Measurements from ENCODE around the gene SPACA4. TPM values are rescaled to one million over a fixed set of nuclear protein-coding genes. Genes with fewer than 3 reads are reported as not detected.

SPACA4 gene
- total and polyA plus RNA-seq, 9 of the 15 experiments (the other 6 are each of a cell fraction or from before 2014, with no cell fraction given), result not detected

DNA sequence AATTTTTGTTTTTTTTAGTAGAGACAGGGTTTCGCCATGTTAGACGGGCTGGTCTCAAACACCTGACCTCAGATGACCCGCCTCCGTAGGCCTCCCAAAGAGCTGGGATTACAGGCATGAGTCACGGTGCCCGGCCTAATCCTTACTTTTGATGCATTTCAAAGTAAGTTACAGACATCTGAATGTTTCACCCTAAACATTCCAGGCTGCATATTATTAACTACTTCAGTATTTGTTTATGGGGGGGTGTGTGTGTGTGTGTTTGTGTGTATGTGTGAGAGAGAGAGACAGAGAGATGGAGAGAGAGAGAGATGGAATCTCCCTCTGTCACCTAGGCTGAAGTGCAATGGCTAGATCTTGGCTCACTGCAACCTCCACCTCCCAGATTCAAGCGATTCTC, 41.5 kb upstream of the SPACA4 start:
- in situ Hi-C loops (cut with MboI) (no loop called here), intact Hi-C loops (cut with micrococcal nuclease) (no loop called here)
- CTCF ChIA-PET (ENCODE audit: low intra/inter-chr PET ratio), result no interaction called here
- Histone ChIP-seq H3K79me2 (ENCODE audit: control insufficient read depth, insufficient read depth, low read length) (no peaks in the 10 kb centered on the region), H2AFZ (ENCODE audit: low read depth, low read length) (peak overlapping the region; percentile 27; the same call in 1 of the 2 replicates), H3K27ac (ENCODE audit: extremely low read depth, low read depth, low read length) (no peak overlapping the region), H3K4me1 (replicated peaks in 1 of 2; ENCODE audit: control insufficient read depth in 2 of 2, insufficient read depth in 2 of 2, low read length in 2 of 2) (peaks cover 15 to 26% of the 10 kb centered on the region in 2 experiments; a peak in 4 of 5 replicates), H4K20me1 (replicated peaks; ENCODE audit: control insufficient read depth, insufficient read depth, low read length) (no peaks in the 10 kb centered on the region), H3K9ac (ENCODE audit: insufficient read depth in 1 of 2, low read depth in 2 of 2, low read length in 2 of 2) (no peak overlapping the region), H3K36me3 (ENCODE audit: control insufficient read depth, insufficient read depth, low read length) (no peaks in the 10 kb centered on the region), H3K27me3 (ENCODE audit: control insufficient read depth in 2 of 2, insufficient read depth in 2 of 2, low read length in 2 of 2) (no peaks in the 10 kb centered on the region), H3K4me2 (ENCODE audit: insufficient read depth, low read length) (no peak overlapping the region), H3K9me3 (replicated peaks; ENCODE audit: control insufficient read depth, insufficient read depth, low read depth, low read length) (no peaks in the 10 kb centered on the region), H3K9me1 (ENCODE audit: control insufficient read depth, insufficient read depth, low read length) (no peaks in the 10 kb centered on the region), H3K4me3 (no peak overlapping the region)
- ATAC-seq (no peak), DNase-seq (ENCODE audit: extremely low read depth in 1 of 4, low spot score in 3 of 4) (peak in 1 of 4 experiments; percentile 36), FAIRE-seq (peak; percentile 32)
- POLR2A ChIA-PET, result interaction anchor here (0.6 to 3.5 kb wide), 2 partner anchors 9 to 148 kb away, joined by 3 to 21 read pairs; no protein-coding TSS in a partner anchor
- no TSS peak for BruUV-seq (replicated peaks)
- 23% methylated on average over 7 of the region's 7 CpGs for WGBS (ENCODE audit: insufficient coverage, low coverage, missing lambda C conversion rate)
- no peak for TF ChIP-seq ZEB2 (IDR thresholded peaks at IDR 0.05)
- peak; percentile 70; the same call in 1 of the 2 replicates for TF ChIP-seq DPF2 (IDR thresholded peaks at IDR 0.05)
- 0 out of 2 replicates have a peak, but pooled peaks have one; percentile 15 for TF ChIP-seq MEF2D (tag; conservative IDR thresholded peaks at IDR 0.05; ENCODE audit: low read depth)
- TF ChIP-seq SREBF2 (CRISPR knock-in tag; IDR thresholded peaks at IDR 0.05), result no peak
- TF ChIP-seq ATF7 (IDR thresholded peaks at IDR 0.05), result 0 out of 2 replicates have a peak, but pooled peaks have one; percentile 18
- TF ChIP-seq, protein P1, sequence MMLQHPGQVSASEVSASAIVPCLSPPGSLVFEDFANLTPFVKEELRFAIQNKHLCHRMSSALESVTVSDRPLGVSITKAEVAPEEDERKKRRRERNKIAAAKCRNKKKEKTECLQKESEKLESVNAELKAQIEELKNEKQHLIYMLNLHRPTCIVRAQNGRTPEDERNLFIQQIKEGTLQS (IDR thresholded peaks at IDR 0.05), result peak; percentile 81
- TF ChIP-seq, protein P1 (CRISPR knock-in tag; conservative IDR thresholded peaks at IDR 0.05), result no peak
- TF ChIP-seq NR2C1 (IDR thresholded peaks at IDR 0.05), result 0 out of 2 replicates have a peak, but pooled peaks have one; percentile 19
- no peak for TF ChIP-seq NR2C1 (tag; IDR thresholded peaks at IDR 0.05)
- TF ChIP-seq, protein P2, sequence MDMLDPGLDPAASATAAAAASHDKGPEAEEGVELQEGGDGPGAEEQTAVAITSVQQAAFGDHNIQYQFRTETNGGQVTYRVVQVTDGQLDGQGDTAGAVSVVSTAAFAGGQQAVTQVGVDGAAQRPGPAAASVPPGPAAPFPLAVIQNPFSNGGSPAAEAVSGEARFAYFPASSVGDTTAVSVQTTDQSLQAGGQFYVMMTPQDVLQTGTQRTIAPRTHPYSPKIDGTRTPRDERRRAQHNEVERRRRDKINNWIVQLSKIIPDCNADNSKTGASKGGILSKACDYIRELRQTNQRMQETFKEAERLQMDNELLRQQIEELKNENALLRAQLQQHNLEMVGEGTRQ (CRISPR knock-in tag; IDR thresholded peaks at IDR 0.05), result no peak
- no peak for TF ChIP-seq NR4A1 (CRISPR knock-in tag; IDR thresholded peaks at IDR 0.05)
- TF ChIP-seq NR4A1 (tag; IDR thresholded peaks at IDR 0.05), result 0 out of 2 replicates have a peak, but pooled peaks have one; percentile 34
- TF ChIP-seq POLR2A (conservative IDR thresholded peaks at IDR 0.05), result no peak
- TF ChIP-seq, protein P3, sequence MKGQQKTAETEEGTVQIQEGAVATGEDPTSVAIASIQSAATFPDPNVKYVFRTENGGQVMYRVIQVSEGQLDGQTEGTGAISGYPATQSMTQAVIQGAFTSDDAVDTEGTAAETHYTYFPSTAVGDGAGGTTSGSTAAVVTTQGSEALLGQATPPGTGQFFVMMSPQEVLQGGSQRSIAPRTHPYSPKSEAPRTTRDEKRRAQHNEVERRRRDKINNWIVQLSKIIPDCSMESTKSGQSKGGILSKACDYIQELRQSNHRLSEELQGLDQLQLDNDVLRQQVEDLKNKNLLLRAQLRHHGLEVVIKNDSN (CRISPR knock-in tag; IDR thresholded peaks at IDR 0.05), result 0 out of 2 replicates have a peak, but pooled peaks have one; percentile 13
- TF ChIP-seq, protein P4, sequence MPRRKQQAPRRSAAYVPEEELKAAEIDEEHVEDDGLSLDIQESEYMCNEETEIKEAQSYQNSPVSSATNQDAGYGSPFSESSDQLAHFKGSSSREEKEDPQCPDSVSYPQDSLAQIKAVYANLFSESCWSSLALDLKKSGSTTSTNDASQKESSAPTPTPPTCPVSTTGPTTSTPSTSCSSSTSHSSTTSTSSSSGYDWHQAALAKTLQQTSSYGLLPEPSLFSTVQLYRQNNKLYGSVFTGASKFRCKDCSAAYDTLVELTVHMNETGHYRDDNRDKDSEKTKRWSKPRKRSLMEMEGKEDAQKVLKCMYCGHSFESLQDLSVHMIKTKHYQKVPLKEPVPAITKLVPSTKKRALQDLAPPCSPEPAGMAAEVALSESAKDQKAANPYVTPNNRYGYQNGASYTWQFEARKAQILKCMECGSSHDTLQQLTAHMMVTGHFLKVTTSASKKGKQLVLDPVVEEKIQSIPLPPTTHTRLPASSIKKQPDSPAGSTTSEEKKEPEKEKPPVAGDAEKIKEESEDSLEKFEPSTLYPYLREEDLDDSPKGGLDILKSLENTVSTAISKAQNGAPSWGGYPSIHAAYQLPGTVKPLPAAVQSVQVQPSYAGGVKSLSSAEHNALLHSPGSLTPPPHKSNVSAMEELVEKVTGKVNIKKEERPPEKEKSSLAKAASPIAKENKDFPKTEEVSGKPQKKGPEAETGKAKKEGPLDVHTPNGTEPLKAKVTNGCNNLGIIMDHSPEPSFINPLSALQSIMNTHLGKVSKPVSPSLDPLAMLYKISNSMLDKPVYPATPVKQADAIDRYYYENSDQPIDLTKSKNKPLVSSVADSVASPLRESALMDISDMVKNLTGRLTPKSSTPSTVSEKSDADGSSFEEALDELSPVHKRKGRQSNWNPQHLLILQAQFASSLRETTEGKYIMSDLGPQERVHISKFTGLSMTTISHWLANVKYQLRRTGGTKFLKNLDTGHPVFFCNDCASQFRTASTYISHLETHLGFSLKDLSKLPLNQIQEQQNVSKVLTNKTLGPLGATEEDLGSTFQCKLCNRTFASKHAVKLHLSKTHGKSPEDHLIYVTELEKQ (CRISPR knock-in tag; IDR thresholded peaks at IDR 0.05), result no peak
